ENCODE measurements around the gene CASKIN1. TPM values are rescaled to one million over a fixed set of nuclear protein-coding genes. Genes with fewer than 3 reads are reported as not detected.

The CASKIN1 gene
- total and polyA plus RNA-seq, 3 donors from 2014 or later = 2.1 to 159 (median 6.4) TPM

DNA sequence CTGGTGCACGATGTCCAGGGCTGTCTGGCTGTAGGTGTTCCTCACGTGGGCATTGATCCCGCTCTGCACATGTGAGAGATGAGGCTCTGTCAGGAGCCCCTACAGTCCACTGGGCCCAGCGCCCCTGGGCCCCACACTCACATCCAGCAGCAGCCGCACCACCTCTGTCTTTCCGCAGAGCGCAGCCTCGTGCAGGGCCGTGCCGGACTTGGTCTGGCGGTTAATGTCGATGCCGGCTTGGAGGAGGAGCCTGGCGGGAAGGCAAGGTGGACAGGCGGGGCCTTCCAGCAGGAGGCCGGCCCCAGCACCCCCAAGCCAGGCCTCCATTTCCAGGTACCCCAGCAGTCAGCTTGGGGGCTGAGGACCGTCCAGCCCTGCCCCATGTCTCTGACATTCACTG lies 9.2 kb downstream of the CASKIN1 start:
- Histone ChIP-seq H3K4me1 (no peaks in the 10 kb centered on the region), H3K4me3 (no peak overlapping the region), H3K36me3 (ENCODE audit: low read depth, missing control alignments) (no peaks in the 10 kb centered on the region), H3K27me3 (no peaks in the 10 kb centered on the region), H3K9me3 (no peaks in the 10 kb centered on the region), H3K27ac (no peak overlapping the region)
- intact Hi-C loops (cut with DNase I; ENCODE audit: low total_unique reads) = no loop called here
- DNase-seq = no peak
- WGBS, 2 donors = 66% methylated on average over 17 of the region's 17 CpGs; no CpG with 5 or more reads in 1 of the 2 donors
- no peak for TF ChIP-seq POLR2A (IDR thresholded peaks at IDR 0.05)
- TF ChIP-seq, protein P1, sequence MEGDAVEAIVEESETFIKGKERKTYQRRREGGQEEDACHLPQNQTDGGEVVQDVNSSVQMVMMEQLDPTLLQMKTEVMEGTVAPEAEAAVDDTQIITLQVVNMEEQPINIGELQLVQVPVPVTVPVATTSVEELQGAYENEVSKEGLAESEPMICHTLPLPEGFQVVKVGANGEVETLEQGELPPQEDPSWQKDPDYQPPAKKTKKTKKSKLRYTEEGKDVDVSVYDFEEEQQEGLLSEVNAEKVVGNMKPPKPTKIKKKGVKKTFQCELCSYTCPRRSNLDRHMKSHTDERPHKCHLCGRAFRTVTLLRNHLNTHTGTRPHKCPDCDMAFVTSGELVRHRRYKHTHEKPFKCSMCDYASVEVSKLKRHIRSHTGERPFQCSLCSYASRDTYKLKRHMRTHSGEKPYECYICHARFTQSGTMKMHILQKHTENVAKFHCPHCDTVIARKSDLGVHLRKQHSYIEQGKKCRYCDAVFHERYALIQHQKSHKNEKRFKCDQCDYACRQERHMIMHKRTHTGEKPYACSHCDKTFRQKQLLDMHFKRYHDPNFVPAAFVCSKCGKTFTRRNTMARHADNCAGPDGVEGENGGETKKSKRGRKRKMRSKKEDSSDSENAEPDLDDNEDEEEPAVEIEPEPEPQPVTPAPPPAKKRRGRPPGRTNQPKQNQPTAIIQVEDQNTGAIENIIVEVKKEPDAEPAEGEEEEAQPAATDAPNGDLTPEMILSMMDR (IDR thresholded peaks at IDR 0.05) = no peak

DNA sequence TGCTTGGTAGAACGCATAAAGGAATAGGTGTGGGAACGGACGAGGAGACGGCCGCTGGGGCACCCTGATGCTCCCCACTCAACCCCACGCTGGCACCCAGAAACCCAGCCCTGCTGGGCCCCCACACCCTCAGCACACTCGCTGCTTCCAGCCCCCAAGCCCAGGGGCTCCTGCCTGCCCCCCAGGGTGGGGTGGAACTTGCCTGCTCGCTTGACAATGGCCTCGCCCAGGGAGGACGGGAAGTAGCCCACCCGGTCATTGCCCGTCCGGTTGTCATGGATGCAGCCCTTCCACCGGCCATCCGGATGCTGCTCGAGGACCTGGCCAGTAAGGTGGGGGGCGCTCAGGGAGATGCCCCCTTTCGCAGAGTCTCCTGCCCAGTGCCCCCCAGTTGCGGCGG lies 9.9 kb downstream of the CASKIN1 start:
- intact Hi-C loops (cut with DNase I; ENCODE audit: low total_unique reads) = no loop called here
- Histone ChIP-seq H3K27me3 (no peaks in the 10 kb centered on the region), H3K4me1 (no peaks in the 10 kb centered on the region), H3K4me3 (no peak overlapping the region), H3K27ac (no peak overlapping the region), H3K36me3 (ENCODE audit: low read depth, missing control alignments) (no peaks in the 10 kb centered on the region), H3K9me3 (no peaks in the 10 kb centered on the region)
- no peak for DNase-seq
- TF ChIP-seq, protein P1 (IDR thresholded peaks at IDR 0.05) = no peak
- TF ChIP-seq POLR2A (IDR thresholded peaks at IDR 0.05) = no peak
- WGBS, 2 donors = 94 to 100% methylated on average over 7 to 20 of the region's 20 CpGs

GRCh38 chr16:2186064-2186463 lies 10.3 kb downstream of the CASKIN1 start:
- no peak overlapping the region for H3K4me3 ChIP-seq
- intact Hi-C loops (cut with DNase I; ENCODE audit: low total_unique reads) = no loop called here
- no peak for DNase-seq
- H3K27ac ChIP-seq = no peak overlapping the region
- TF ChIP-seq, protein P1 (IDR thresholded peaks at IDR 0.05) = no peak
- H3K36me3 ChIP-seq (ENCODE audit: low read depth, missing control alignments) = no peaks in the 10 kb centered on the region
- no peaks in the 10 kb centered on the region for H3K9me3 ChIP-seq
- no peaks in the 10 kb centered on the region for H3K4me1 ChIP-seq
- no peaks in the 10 kb centered on the region for H3K27me3 ChIP-seq
- WGBS, 2 donors = 87 to 94% methylated on average over 12 to 13 of the region's 13 CpGs

DNA sequence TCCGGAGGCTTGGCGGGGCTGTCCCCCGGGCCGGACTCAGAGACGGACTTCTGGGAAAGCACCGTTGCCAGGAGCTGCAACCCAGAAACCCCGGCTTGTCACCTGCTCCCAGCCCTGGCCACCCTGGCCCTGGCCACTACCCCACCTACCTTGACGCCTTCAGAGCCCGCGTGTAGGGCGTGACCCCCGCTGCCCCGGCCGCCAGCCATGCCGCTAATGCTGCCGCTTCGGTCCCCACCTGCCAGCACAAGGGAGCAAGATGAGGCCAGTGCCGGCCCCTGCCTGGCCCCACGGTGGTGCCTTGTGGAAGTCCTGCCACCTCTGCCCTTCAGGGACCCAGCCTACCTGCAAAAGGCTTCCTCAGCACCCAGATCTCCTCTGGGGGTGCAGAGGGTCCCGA lies 11.4 kb downstream of the CASKIN1 start:
- H3K27me3 ChIP-seq = no peaks in the 10 kb centered on the region
- intact Hi-C loops (cut with DNase I; ENCODE audit: low total_unique reads) = no loop called here
- no peak for DNase-seq
- no peaks in the 10 kb centered on the region for H3K36me3 ChIP-seq (ENCODE audit: low read depth, missing control alignments)
- H3K4me3 ChIP-seq = no peak overlapping the region
- WGBS, 2 donors = 80 to 88% methylated on average over 1 to 20 of the region's 20 CpGs
- H3K9me3 ChIP-seq = no peaks in the 10 kb centered on the region
- no peak overlapping the region for H3K27ac ChIP-seq
- no peaks in the 10 kb centered on the region for H3K4me1 ChIP-seq
- TF ChIP-seq, protein P1 (IDR thresholded peaks at IDR 0.05) = no peak
- TF ChIP-seq POLR2A (IDR thresholded peaks at IDR 0.05) = no peak

GRCh38 chr16:2184346-2184745 lies 12.1 kb downstream of the CASKIN1 start:
- Histone ChIP-seq H3K4me3 (no peak overlapping the region), H3K36me3 (ENCODE audit: low read depth, missing control alignments) (no peaks in the 10 kb centered on the region), H3K9me3 (no peaks in the 10 kb centered on the region), H3K27me3 (no peaks in the 10 kb centered on the region), H3K4me1 (no peaks in the 10 kb centered on the region), H3K27ac (no peak overlapping the region)
- TF ChIP-seq, protein P1 (IDR thresholded peaks at IDR 0.05) = no peak
- TF ChIP-seq POLR2A (IDR thresholded peaks at IDR 0.05) = no peak
- WGBS, 2 donors = 89 to 91% methylated on average over 15 to 19 of the region's 19 CpGs
- intact Hi-C loops (cut with DNase I; ENCODE audit: low total_unique reads) = no loop called here
- no peak for DNase-seq

All from testis (tissue), 3 donors.